Lung microvascular endothelial cell (primary cell): ENCODE data around the gene INHBC. TPM values are rescaled to one million over a fixed set of nuclear protein-coding genes. Genes with fewer than 3 reads are reported as not detected.
A peak's percentile ranks its signal among the peaks of the same experiment; 100 is the strongest.
"Not testable (repeated sequence)": the region's sequence is repeated elsewhere in the genome, so short reads cannot be mapped to it uniquely, and the experiment has no call there.

Experiments used
- DNase-seq, 2 donors: peaks; one replicate each; pipeline versions ENCODE4 v3.0.0 to v3.0.0-alpha.2; 2010; ENCODE audit warnings: low read depth in 2 of 2
- total RNA-seq: library from RNA; depleted of rRNA; stranded (reverse); fragments of >200 nt; gene quantifications from 2 replicates; pipeline ENCODE4 v1.2.1, GENCODE V29; 2014

Gene INHBC
- total RNA-seq, 1 donor from 2014 or later: not detected

DNA sequence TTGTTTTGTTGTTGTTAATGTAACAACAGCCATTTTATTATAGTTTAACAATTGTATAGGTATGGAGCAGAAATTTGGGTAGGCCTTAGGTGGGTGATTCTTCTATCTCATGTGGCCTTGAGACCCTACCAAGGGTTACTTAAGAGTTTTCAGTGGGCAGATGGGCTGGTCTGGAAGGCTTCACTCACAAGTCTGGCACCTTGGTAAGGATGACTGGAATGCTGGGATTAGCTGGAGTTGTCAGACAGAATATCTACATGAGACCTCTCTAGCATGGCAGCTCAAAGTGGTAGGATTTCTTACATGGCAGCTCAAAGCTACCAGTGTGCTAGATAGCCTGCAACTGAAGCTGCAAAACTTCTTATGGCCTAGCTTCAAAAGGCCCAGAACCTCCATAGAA is 51.1 kb downstream of the INHBC start:
- no peak for DNase-seq

DNA sequence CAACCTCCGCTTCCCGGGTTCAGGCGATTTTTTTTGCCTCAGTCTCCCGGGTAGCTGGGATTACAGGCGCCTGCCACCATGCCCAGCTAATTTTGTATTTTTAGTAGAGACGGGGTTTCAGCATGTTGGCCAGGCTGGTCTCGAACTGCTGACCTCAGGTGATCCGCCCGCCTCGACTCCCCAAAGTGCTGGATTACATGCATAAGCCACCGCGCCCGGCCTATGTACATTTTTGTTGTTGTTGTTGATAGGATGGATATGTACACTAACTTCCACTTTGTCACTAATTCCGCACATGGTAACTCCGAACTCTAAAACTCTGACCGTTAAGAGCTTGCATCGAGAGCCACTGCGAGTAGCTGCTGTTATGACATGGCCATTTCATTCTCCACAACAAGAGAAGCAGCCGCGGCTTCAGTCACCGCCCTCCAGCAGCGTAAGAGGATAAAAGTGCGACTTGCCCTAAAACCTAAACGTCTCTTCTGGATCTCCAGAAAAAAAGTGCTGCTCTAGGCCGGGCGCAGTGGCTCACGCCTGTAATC is 52.5 kb downstream of the INHBC start:
- peak in 1 of 2 donors; percentile 15 for DNase-seq

GRCh38 chr12:57487597-57488401 is 53.2 kb downstream of the INHBC start, which contains the start of gene MARS1:
Gene MARS1, plus strand, starts transcription at chr12:57488068. Its CDS starts 23 bp downstream, at chr12:57488091.
- DNase-seq: peak; percentile 94 to 97

GRCh38 chr12:57488402-57489156 is 54.0 kb downstream of the INHBC start:
- peak in 1 of 2 donors; percentile 29 for DNase-seq

GRCh38 chr12:57489157-57489641 is 54.6 kb downstream of the INHBC start:
- DNase-seq: no peak

GRCh38 chr12:57490126-57490525 is 55.5 kb downstream of the INHBC start:
- no peak for DNase-seq

GRCh38 chr12:57491393-57492280 is 57.1 kb downstream of the INHBC start:
- peak in 1 of 2 donors; percentile 33 for DNase-seq

DNA sequence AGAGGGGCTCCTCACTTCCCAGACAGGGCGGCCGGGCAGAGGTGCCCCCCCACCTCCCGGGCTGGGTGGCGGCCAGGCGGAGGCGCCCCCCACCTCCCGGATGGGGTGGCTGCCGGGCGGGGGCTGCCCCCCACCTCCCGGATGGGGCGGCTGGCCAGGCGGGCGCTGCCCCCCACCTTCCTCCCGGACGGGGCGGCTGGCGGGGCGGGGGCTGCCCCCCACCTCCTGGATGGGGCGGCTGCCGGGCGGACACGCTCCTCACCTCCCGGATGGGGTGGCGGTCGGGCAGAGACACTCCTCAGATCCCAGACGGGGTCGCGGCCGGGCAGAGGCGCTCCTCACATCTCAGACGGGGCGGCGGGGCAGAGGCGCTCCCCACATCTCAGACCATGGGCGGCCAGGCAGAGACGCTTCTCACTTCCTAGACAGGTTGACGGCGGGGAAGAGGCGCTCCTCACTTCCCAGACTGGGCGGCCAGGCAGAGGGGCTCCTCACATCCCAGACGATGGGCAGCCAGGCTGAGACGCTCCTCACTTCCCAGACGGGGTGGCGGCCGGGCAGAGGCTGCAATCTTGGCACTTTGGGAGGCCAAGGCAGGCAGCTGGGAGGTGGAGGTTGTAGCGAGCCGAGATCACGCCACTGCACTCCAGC is 60.6 kb downstream of the INHBC start:
- DNase-seq: not testable (repeated sequence)

DNA sequence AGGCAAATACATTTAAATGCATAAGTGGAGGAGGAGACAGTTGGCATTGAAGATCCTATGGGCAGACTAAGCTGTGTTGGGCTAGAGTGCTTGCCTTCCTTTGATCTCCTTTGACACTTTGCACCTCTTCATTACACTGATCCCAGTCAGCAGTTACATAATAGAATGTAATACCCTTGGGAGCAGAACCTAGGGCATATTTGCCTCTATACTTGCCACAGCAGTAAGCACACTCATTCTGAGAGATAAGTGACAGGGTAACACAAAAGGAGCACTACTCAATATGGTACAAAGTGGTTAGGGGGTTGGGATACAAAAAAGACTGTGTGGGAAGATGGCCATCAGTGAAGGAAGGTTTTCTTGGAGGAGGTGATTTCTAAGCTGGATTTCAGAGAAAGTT is 62.2 kb downstream of the INHBC start:
- no peak for DNase-seq

- no peak for DNase-seq
Observed at GRCh38 chr12:57497223-57498131, 62.9 kb downstream of the INHBC start.

- DNase-seq: no peak
Observed at GRCh38 chr12:57498132-57498502, 63.5 kb downstream of the INHBC start.

DNA sequence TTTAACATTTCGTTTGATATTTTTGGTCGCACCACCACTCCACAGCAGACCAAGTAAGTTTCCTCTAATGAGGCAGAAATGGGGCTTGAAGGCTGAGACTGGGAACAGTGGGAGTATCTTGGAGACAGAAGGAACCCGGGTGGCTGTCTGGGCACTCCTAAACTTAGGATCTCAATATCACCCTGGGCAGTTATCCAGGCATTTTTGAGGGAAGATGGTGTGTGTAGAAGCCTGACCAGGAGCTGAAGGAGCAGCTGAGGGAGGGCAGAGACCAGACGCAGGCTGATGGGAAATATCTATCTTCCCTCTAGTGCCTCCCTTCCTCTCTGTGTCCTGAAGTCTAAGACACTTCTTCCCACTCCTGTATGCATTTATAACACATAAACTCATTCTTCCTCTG is 64.0 kb downstream of the INHBC start:
- DNase-seq: no peak

DNA sequence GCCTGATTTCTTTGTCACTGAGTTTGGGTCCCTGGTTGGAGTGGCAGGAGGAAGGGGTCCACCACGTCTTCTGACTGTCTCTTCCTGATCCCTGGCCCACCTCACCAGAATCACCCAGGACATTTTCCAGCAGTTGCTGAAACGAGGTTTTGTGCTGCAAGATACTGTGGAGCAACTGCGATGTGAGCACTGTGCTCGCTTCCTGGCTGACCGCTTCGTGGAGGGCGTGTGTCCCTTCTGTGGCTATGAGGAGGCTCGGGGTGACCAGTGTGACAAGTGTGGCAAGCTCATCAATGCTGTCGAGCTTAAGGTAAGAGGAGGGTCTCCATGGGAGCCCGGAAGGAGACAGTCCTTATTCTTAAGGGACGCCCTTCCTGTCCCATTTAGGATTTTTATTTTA is 65.6 kb downstream of the INHBC start:
- no peak for DNase-seq

Other genes starting within 250 kb of the INHBC start
- under 0.01 TPM in 1 of 2 replicates, not detected in the other for gene NXPH4, start 218.0 kb upstream of the INHBC start, total RNA-seq
- gene SHMT2, start 205.1 kb upstream of the INHBC start, total RNA-seq: 120 and 142 TPM in 2 replicates
- 0.22 and 0.40 TPM in 2 replicates for gene STAC3, start 183.6 kb upstream of the INHBC start, total RNA-seq
- 3.5 and 5.6 TPM in 2 replicates for gene R3HDM2, start 3.7 kb upstream of the INHBC start, total RNA-seq
- not detected in 2 replicates for gene INHBE, start 20.5 kb downstream of the INHBC start, total RNA-seq
- gene GLI1, start 25.0 kb downstream of the INHBC start, total RNA-seq: not detected in 2 replicates
- under 0.01 TPM in 1 of 2 replicates, not detected in the other for gene ARHGAP9, start 45.1 kb downstream of the INHBC start, total RNA-seq
- 63.0 and 123 TPM in 2 replicates for gene MARS1, start 53.3 kb downstream of the INHBC start, total RNA-seq
- gene DDIT3, start 85.7 kb downstream of the INHBC start, total RNA-seq: 4.6 and 12.5 TPM in 2 replicates
- gene MBD6, start 88.0 kb downstream of the INHBC start, total RNA-seq: 2.8 and 6.9 TPM in 2 replicates
- gene DCTN2, start 112.4 kb downstream of the INHBC start, total RNA-seq: 83.1 and 84.8 TPM in 2 replicates
- under 0.01 TPM in 2 replicates for gene KIF5A, start 115.3 kb downstream of the INHBC start, total RNA-seq
- gene PIP4K2C, start 156.4 kb downstream of the INHBC start, total RNA-seq: 8.9 and 11.5 TPM in 2 replicates
- gene DTX3, start 170.0 kb downstream of the INHBC start, total RNA-seq: 2.0 and 4.2 TPM in 2 replicates
- 1.4 and 2.0 TPM in 2 replicates for gene ARHGEF25, start 176.7 kb downstream of the INHBC start, total RNA-seq
- gene B4GALNT1, start 198.4 kb downstream of the INHBC start, total RNA-seq: under 0.01 TPM in 1 of 2 replicates, not detected in the other